HCT116 (cell line): Measurements from ENCODE around the gene AUTS2. TPM values are rescaled to one million over a fixed set of nuclear protein-coding genes. Genes with fewer than 3 reads are reported as not detected.

Experiments used
- ATAC-seq: fragments of 200-7000 bp; cut with Tn5 transposase; 2 replicates; pipeline ENCODE4 v1.9.1; 2020; ENCODE audit warnings: mild to moderate bottlenecking, moderate library complexity
- BruUV-seq: library from RNA; stranded (reverse); fragments of 400-500 nt; replicated peaks from 2 replicates; lab custom pipeline; 2021; lab: Mats Ljungman, UMichigan
- CTCF ChIA-PET: fragments of 300-600 bp; sonication (Branson Sonifier 250); formaldehyde crosslinking; loops from one replicate; lab custom pipeline; 2021; ENCODE audit warnings: antibody characterized with exemption; lab: Charles Lee
- POLR2A ChIA-PET: fragments of 300-600, 350-600 bp; sonication (Branson Sonifier 250); formaldehyde crosslinking; loops from one replicate; lab custom pipeline; 2021; ENCODE audit warnings: antibody characterized with exemption; lab: Charles Lee
- RAD21 ChIA-PET, 2 experiments: fragments of 300-600 bp; sonication (Branson Sonifier 250); formaldehyde crosslinking; loops; one replicate each; lab custom pipeline; 2023; ENCODE audit warnings: low total read pairs in 2 of 2; ENCODE audit not compliant: uncharacterized antibody in 2 of 2, unreplicated experiment in 2 of 2, low non-redundant PET in 1 of 2; lab: Charles Lee
- DNase-seq: peaks from one replicate; pipeline ENCODE4 v3.0.0-alpha.2; 2010; ENCODE audit warnings: low read depth, low spot score
- H2AFZ ChIP-seq: fragments of 200-600 bp; shearing (Covaris generic), sonication (generic); 2 replicates; pipeline ENCODE4 v1.6.1; 2017; ENCODE audit warnings: low read depth, mixed run types, mixed read lengths, antibody characterized with exemption, low read length; ENCODE audit not compliant: poor library complexity, severe bottlenecking
- H3K27ac ChIP-seq: 2 replicates; pipeline ENCODE4 v1.5.1; 2012; ENCODE audit warnings: low read depth, low read length
- H3K27me3 ChIP-seq: fragments of 200-600 bp; sonication (generic); 2 replicates; pipeline ENCODE4 v1.6.1; 2016; ENCODE audit warnings: mixed run types, low read length, mixed read lengths; ENCODE audit not compliant: insufficient read depth
- H3K36me3 ChIP-seq, 2 experiments: fragments of 200-500 bp in 1 of 2; fragments of 200-600 bp in 1 of 2; sonication (Bioruptor generic) in 1 of 2; sonication (generic) in 1 of 2; 2 replicates each; pipeline versions ENCODE4 v1.5.1 to v1.6.1; 2014 to 2016; ENCODE audit warnings: low read length in 2 of 2, inconsistent platforms in 1 of 2, mixed read lengths in 1 of 2, mixed run types in 1 of 2; ENCODE audit not compliant: insufficient read depth in 2 of 2, control insufficient read depth in 1 of 2
- H3K4me1 ChIP-seq, 2 experiments: fragments of 200-600 bp in 1 of 2; sonication (generic) in 1 of 2; 2 replicates each; pipeline versions ENCODE4 v1.5.1 to v1.6.1; 2012 to 2017; ENCODE audit warnings: low read length in 2 of 2, inconsistent platforms in 1 of 2, mild to moderate bottlenecking in 1 of 2, mixed read lengths in 1 of 2, mixed run types in 1 of 2, moderate library complexity in 1 of 2; ENCODE audit not compliant: insufficient read depth in 2 of 2, control insufficient read depth in 1 of 2
- H3K4me2 ChIP-seq: fragments of 200-600 bp; sonication (generic); 2 replicates; pipeline ENCODE4 v1.6.1; 2017; ENCODE audit warnings: mixed run types, low read length, mixed read lengths
- H3K4me3 ChIP-seq, 2 experiments: fragments of 200-600 bp in 1 of 2; sonication (generic) in 1 of 2; replicated peaks in 1 of 2; 2 replicates each; pipeline ENCODE4 v1.5.1; 2011 to 2016; ENCODE audit warnings: low read length in 2 of 2, control low read depth in 1 of 2, low read depth in 1 of 2, mild to moderate bottlenecking in 1 of 2, mixed read lengths in 1 of 2, mixed run types in 1 of 2
- H3K79me2 ChIP-seq: fragments of 200-600 bp; sonication (generic); 2 replicates; pipeline ENCODE4 v1.6.1; 2017; ENCODE audit warnings: mild to moderate bottlenecking, mixed run types, low read length, moderate library complexity, mixed read lengths; ENCODE audit not compliant: insufficient read depth
- H3K9ac ChIP-seq: fragments of 200-600 bp; sonication (generic); 2 replicates; pipeline ENCODE4 v1.6.1; 2016; ENCODE audit warnings: low read length, mixed read lengths
- H3K9me2 ChIP-seq: fragments of 200-600 bp; sonication (generic), shearing (Covaris generic); 2 replicates; pipeline ENCODE4 v1.6.1; 2017; ENCODE audit warnings: mixed run types, mild to moderate bottlenecking, moderate library complexity; ENCODE audit not compliant: insufficient read depth
- H3K9me3 ChIP-seq, 2 experiments: fragments of 200-500 bp in 1 of 2; fragments of 200-600 bp in 1 of 2; sonication (Bioruptor generic) in 1 of 2; sonication (generic) in 1 of 2; 2 replicates each; pipeline ENCODE4 v1.6.1; 2014 to 2017; ENCODE audit warnings: low read length in 2 of 2, mixed read lengths in 2 of 2, inconsistent platforms in 1 of 2, low read depth in 1 of 2, mild to moderate bottlenecking in 1 of 2, mixed run types in 1 of 2, moderate library complexity in 1 of 2; ENCODE audit not compliant: control insufficient read depth in 1 of 2, insufficient read depth in 1 of 2
- H4K20me1 ChIP-seq: fragments of 200-600 bp; sonication (generic), shearing (Covaris generic); 2 replicates; pipeline ENCODE4 v1.6.1; 2017; ENCODE audit warnings: mixed run types, mild to moderate bottlenecking, moderate library complexity; ENCODE audit not compliant: insufficient read depth
- CBX3 ChIP-seq: IDR thresholded peaks from 2 replicates; pipeline ENCODE4 v1.6.1; 2012; ENCODE audit warnings: low read depth
- CTCF ChIP-seq, 3 experiments: fragments of 200-600 bp in 1 of 3; sonication (generic) in 1 of 3; IDR thresholded peaks in 2 of 3; conservative IDR thresholded peaks in 1 of 3; 2 replicates each; pipeline ENCODE4 v1.5.1; 2012 to 2017; ENCODE audit warnings: low read depth in 2 of 3, low read length in 2 of 3, antibody characterized with exemption in 1 of 3, borderline replicate concordance in 1 of 3, control low read depth in 1 of 3, mild to moderate bottlenecking in 1 of 3, mixed read lengths in 1 of 3, mixed run types in 1 of 3, moderate library complexity in 1 of 3; ENCODE audit not compliant: insufficient read depth in 1 of 3
- EGR1 ChIP-seq: IDR thresholded peaks from 2 replicates; pipeline ENCODE4 v1.6.1; 2012; ENCODE audit warnings: low read depth
- ELF1 ChIP-seq: IDR thresholded peaks from 2 replicates; pipeline ENCODE4 v1.6.1; 2012; ENCODE audit warnings: low read depth, borderline replicate concordance
- EZH2 ChIP-seq: fragments of 200-600 bp; sonication (generic); IDR thresholded peaks from 2 replicates; pipeline ENCODE4 v1.6.1; 2017; ENCODE audit warnings: antibody characterized with exemption, mixed run types
- FOSL1 ChIP-seq: IDR thresholded peaks from 2 replicates; pipeline ENCODE4 v1.6.1; 2012; ENCODE audit warnings: low read depth
- JUND ChIP-seq: IDR thresholded peaks from 2 replicates; pipeline ENCODE4 v1.6.1; 2012
- POLR2A ChIP-seq: IDR thresholded peaks from 2 replicates; pipeline ENCODE4 v1.7.0; 2011; ENCODE audit warnings: borderline replicate concordance; ENCODE audit not compliant: insufficient read depth, insufficient read length; ENCODE audit errors: extremely low read depth
- RAD21 ChIP-seq: IDR thresholded peaks from 2 replicates; pipeline ENCODE4 v1.6.1; 2012; ENCODE audit warnings: low read depth, mild to moderate bottlenecking
- SRF ChIP-seq: IDR thresholded peaks from 2 replicates; pipeline ENCODE4 v1.6.1; 2012; ENCODE audit warnings: low read depth
- YY1 ChIP-seq: IDR thresholded peaks from 2 replicates; pipeline ENCODE4 v1.6.1; 2011; ENCODE audit warnings: low read length, low read depth, moderate library complexity, mild to moderate bottlenecking; ENCODE audit not compliant: insufficient replicate concordance; ENCODE audit errors: extremely low read depth
- ZBTB33 ChIP-seq: IDR thresholded peaks from 2 replicates; pipeline ENCODE4 v1.6.1; 2011; ENCODE audit warnings: mild to moderate bottlenecking, low read length, moderate library complexity; ENCODE audit not compliant: insufficient replicate concordance; ENCODE audit errors: extremely low read depth
- ZFX ChIP-seq: fragments of 450-650 bp; IDR thresholded peaks from 2 replicates; pipeline ENCODE4 v1.6.1; 2017
- intact Hi-C: fragments of 100-400 bp; cut with micrococcal nuclease; formaldehyde crosslinking; loops from 2 replicates; pipeline ENCODE4 v1.10.0; 2022
- total RNA-seq: library from RNA; stranded (reverse); gene quantifications from one replicate; pipeline ENCODE4 v1.2.1, GENCODE V29; 2021; ENCODE audit not compliant: unreplicated experiment
- TF ChIP-seq, protein P1 (sequence below): IDR thresholded peaks from 2 replicates; pipeline ENCODE4 v1.6.1; 2012

The AUTS2 gene
- total RNA-seq, 1 experiment from 2014 or later, result 0.93 TPM

DNA sequence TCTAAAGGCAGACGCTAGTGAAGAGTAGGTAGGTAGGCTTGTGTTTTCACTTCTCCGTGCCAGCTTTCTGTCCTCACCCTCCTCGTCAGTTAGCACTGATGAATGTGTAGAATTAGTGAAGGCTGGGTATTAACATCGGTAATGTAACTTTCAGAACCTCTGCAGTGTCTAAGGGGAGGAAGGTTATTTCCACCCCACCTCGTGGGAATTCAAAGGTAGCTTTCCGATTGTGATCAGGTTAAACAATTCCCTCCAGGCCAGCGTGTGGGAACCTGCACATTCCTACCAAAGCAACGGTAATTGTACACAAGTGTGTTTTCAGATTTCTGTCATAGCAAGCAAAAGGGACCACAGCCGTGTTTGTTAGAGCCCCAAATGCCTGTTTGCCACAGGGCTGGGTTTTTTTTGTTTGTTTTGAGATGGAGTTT lies 1128.7 kb downstream of the AUTS2 start:
- no peak overlapping the region for H3K27ac ChIP-seq
- intact Hi-C loops, result no loop called here
- H3K79me2 ChIP-seq, result no peaks in the 10 kb centered on the region
- RAD21 ChIA-PET, result no interaction called here
- no peaks in the 10 kb centered on the region for H4K20me1 ChIP-seq
- CTCF ChIA-PET, result no interaction called here
- peaks cover 0 to 12% of the 10 kb centered on the region in 2 experiments; a peak in 2 of 4 replicates for H3K9me3 ChIP-seq
- TF ChIP-seq EZH2 (no peak), ZBTB33 (no peak), POLR2A (no peak), EGR1 (no peak), JUND (no peak), FOSL1 (no peak), RAD21 (no peak), CTCF (IDR thresholded peaks at IDR 0.05 in 2 of 3, conservative IDR thresholded peaks at IDR 0.05 in 1 of 3; ENCODE audit: borderline replicate concordance in 1 of 3, insufficient read depth in 1 of 3, low read depth in 2 of 3, low read length in 2 of 3) (no peak), SRF (no peak), ELF1 (no peak), ZFX (no peak), YY1 (no peak), CBX3 (no peak)
- TF ChIP-seq, protein P1, sequence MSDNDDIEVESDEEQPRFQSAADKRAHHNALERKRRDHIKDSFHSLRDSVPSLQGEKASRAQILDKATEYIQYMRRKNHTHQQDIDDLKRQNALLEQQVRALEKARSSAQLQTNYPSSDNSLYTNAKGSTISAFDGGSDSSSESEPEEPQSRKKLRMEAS, result no peak
- H3K9me2 ChIP-seq, result no peaks in the 10 kb centered on the region
- no peak overlapping the region for H3K9ac ChIP-seq
- H3K4me1 ChIP-seq, result no peaks in the 10 kb centered on the region
- no TSS peak for BruUV-seq
- ATAC-seq (no peak), DNase-seq (no peak)
- H3K4me3 ChIP-seq, result no peak overlapping the region
- POLR2A ChIA-PET, result no interaction called here
- H3K4me2 ChIP-seq, result no peak overlapping the region
- H3K36me3 ChIP-seq, result no peaks in the 10 kb centered on the region
- H2AFZ ChIP-seq, result no peak overlapping the region
- H3K27me3 ChIP-seq, result no peaks in the 10 kb centered on the region
